Panc1 (cell line): ENCODE data around the gene NFATC1.

Experiments used
- CTCF ChIP-seq: fragments of 450-650 bp; IDR thresholded peaks from 2 replicates; pipeline ENCODE4 v1.5.1; 2017; ENCODE audit warnings: mild to moderate bottlenecking
- POLR2AphosphoS5 ChIP-seq: IDR thresholded peaks from 2 replicates; pipeline ENCODE4 v1.6.1; 2012; ENCODE audit warnings: mild to moderate bottlenecking, low read depth, low read length, moderate library complexity
- TCF7L2 ChIP-seq: IDR thresholded peaks from 2 replicates; pipeline ENCODE4 v1.6.1; 2011; ENCODE audit warnings: mild to moderate bottlenecking, low read depth, low read length, inconsistent platforms
- TF ChIP-seq, protein P1 (sequence below), 2 experiments: IDR thresholded peaks; 2 replicates each; pipeline ENCODE4 v1.6.1; 2011 to 2012; ENCODE audit warnings: low read depth in 2 of 2, control low read depth in 1 of 2, low read length in 1 of 2, mild to moderate bottlenecking in 1 of 2, moderate library complexity in 1 of 2; ENCODE audit not compliant: insufficient read depth in 1 of 2

DNA sequence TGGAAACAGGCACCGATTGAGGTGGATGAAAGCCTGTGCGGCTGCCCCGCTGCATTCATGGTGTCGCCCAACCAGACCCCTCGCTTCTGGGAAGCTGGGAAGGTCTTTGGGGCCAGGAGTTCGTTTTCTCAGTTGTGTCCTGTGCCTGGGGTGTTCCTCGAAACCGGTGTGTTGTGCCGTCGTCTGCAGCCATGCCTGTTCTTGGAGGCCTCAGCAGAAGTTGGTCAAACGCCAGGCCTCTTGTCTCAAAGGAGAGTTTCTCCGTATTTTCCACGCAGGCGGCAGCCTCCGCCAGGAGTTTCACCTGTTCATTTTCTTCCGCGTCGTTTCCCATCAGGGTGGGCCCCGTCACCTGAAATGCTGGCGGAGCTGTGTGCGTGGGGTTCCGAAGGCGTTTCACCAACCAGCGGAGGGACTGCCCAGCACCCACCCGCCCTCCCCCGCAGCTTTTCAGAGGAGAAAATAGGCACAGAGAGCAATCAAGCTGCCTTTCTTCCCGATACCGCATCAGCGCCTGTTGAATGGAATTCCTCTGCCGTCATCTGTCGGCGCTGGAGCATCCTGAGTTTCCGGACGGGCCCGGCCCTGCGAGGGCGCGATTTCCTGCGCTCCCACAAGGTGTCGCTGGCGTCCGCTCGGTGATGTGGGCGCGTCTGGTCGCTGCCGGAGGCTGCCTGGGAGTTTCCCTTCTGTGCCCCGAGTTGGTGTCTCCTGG lies 17.0 kb upstream of the NFATC1 start:
- TF ChIP-seq CTCF: no peak
- TF ChIP-seq, protein P1, sequence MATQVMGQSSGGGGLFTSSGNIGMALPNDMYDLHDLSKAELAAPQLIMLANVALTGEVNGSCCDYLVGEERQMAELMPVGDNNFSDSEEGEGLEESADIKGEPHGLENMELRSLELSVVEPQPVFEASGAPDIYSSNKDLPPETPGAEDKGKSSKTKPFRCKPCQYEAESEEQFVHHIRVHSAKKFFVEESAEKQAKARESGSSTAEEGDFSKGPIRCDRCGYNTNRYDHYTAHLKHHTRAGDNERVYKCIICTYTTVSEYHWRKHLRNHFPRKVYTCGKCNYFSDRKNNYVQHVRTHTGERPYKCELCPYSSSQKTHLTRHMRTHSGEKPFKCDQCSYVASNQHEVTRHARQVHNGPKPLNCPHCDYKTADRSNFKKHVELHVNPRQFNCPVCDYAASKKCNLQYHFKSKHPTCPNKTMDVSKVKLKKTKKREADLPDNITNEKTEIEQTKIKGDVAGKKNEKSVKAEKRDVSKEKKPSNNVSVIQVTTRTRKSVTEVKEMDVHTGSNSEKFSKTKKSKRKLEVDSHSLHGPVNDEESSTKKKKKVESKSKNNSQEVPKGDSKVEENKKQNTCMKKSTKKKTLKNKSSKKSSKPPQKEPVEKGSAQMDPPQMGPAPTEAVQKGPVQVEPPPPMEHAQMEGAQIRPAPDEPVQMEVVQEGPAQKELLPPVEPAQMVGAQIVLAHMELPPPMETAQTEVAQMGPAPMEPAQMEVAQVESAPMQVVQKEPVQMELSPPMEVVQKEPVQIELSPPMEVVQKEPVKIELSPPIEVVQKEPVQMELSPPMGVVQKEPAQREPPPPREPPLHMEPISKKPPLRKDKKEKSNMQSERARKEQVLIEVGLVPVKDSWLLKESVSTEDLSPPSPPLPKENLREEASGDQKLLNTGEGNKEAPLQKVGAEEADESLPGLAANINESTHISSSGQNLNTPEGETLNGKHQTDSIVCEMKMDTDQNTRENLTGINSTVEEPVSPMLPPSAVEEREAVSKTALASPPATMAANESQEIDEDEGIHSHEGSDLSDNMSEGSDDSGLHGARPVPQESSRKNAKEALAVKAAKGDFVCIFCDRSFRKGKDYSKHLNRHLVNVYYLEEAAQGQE (IDR thresholded peaks at IDR 0.05; ENCODE audit: insufficient read depth in 1 of 2, low read depth in 2 of 2, low read length in 1 of 2): 0 out of 4 replicates have a peak, but pooled peaks of 1 of the 2 experiments have one; percentile 46
- TF ChIP-seq TCF7L2: no peak
- no peak; the same call in 1 of the 2 replicates for TF ChIP-seq POLR2AphosphoS5
